GM12878 (cell line): ENCODE results near the gene TXNL4A. TPM values are rescaled to one million over a fixed set of nuclear protein-coding genes. Genes with fewer than 3 reads are reported as not detected.

Experiments used
- ATF3 ChIP-seq: IDR thresholded peaks from 2 replicates; pipeline ENCODE4 v1.6.1; 2011; ENCODE audit warnings: low read depth, mild to moderate bottlenecking, low read length, moderate library complexity, borderline replicate concordance; ENCODE audit errors: extremely low read depth
- DPF2 ChIP-seq: fragments of 450-650 bp; IDR thresholded peaks from 2 replicates; pipeline ENCODE4 v1.6.1; 2017; ENCODE audit warnings: mild to moderate bottlenecking
- NRF1 ChIP-seq: conservative IDR thresholded peaks from 2 replicates; pipeline ENCODE4 v1.6.1; 2011; ENCODE audit warnings: mild to moderate bottlenecking, low read depth, low read length, improper control_type of control experiment
- RUNX3 ChIP-seq: IDR thresholded peaks from 2 replicates; pipeline ENCODE4 v1.6.1; 2012; ENCODE audit warnings: low read length, inconsistent platforms
- YBX1 ChIP-seq: fragments of 450-650 bp; IDR thresholded peaks from 2 replicates; pipeline ENCODE4 v1.6.1; 2016; ENCODE audit warnings: antibody characterized with exemption
- ZNF24 ChIP-seq: fragments of 450-650 bp; IDR thresholded peaks from 2 replicates; pipeline ENCODE4 v1.6.1; 2017; ENCODE audit warnings: antibody characterized with exemption, mild to moderate bottlenecking
- polyA plus RNA-seq, 11 experiments: library from polyadenylated mRNA; depleted of rRNA in 4 of 11; unstranded in 6 of 11; stranded (reverse) in 5 of 11; fragments of >200 nt; fragmentation: Nextera tagmentation in 4 of 11; fragmentation: Illumina TruSeq in 1 of 11; extraction: Ambion mirVana in 4 of 11; extraction: Trizol in 1 of 11; gene quantifications; 1 replicate in 1 of 11; 2 replicates in 10 of 11; pipeline versions ENCODE4 v1.2.1 to v1.2.3, GENCODE V29; 2011 to 2016; ENCODE audit warnings: inconsistent platforms in 2 of 11, missing spikeins in 2 of 11, low read depth in 1 of 11
- total RNA-seq, 4 experiments: library from RNA; depleted of rRNA in 3 of 4; stranded (reverse); fragments of >200 nt in 3 of 4; fragmentation: Illumina TruSeq in 1 of 4; extraction: Trizol in 1 of 4; gene quantifications; 2 replicates each; pipeline versions ENCODE4 v1.2.1 to v1.2.3, GENCODE V29; 2013 to 2021
- TF ChIP-seq, protein P1 (sequence below), 3 experiments: IDR thresholded peaks in 2 of 3; conservative IDR thresholded peaks in 1 of 3; 2 replicates each; pipeline ENCODE4 v1.5.1; 2011; ENCODE audit warnings: low read depth in 3 of 3, low read length in 3 of 3, mild to moderate bottlenecking in 3 of 3, control low read depth in 2 of 3, moderate library complexity in 2 of 3, inconsistent platforms in 1 of 3, mixed read lengths in 1 of 3; ENCODE audit not compliant: control insufficient read depth in 2 of 3, insufficient read depth in 1 of 3; ENCODE audit errors: extremely low read depth in 1 of 3
- TF ChIP-seq, protein P2 (sequence below): IDR thresholded peaks from 2 replicates; pipeline ENCODE4 v1.6.1; 2011; ENCODE audit warnings: borderline replicate concordance, low read depth, mild to moderate bottlenecking, moderate library complexity, low read length; ENCODE audit not compliant: insufficient read depth, poor library complexity, severe bottlenecking

The TXNL4A gene
- total and polyA plus RNA-seq, 10 of the 15 experiments (the other 5 are each of a cell fraction or from before 2014, with no cell fraction given), result 38.4 to 329 (median 128) TPM

DNA sequence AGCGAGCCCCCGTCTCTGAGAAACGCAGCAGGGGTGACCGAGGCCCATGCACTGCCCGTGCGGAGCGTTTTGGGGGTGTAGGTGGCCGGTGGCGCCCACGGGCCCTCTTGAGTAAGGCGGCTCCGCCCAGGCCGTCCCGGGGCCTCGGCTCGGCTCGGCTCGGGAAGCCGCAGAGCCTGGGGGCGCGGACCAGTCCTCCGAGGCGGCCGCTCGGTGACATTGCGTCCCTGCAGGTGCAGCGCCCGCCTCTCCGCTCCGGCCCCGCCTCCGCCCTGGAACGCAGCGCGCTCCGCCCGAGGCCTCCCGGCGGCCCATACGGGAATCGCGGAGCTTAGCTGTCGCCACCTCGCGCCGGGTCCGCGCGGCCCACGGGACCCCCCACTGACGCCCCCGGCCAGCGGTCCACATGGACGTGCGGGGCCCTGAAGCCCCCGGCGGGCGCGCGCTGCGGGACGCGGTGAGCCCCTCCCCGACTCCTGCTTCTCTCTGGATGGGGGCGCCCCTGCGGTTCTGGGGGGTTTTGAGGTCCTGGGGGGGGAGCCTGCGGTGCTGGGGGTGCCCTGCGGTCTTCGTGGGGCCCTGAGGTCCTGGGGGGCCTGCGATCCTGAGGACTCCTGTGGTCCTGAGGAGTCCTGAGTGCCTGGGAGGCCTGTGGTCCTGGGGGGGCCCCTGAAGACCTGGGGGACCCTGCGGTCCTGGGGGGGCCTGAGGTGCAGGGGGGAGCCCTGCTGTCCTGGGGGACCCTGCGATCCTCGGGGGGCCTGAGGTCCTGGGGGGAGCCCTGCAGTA lies 23.8 kb downstream of the TXNL4A start, which contains the start of gene HSBP1L1 (continued):
- no peak for TF ChIP-seq ATF3
- TF ChIP-seq, protein P1, sequence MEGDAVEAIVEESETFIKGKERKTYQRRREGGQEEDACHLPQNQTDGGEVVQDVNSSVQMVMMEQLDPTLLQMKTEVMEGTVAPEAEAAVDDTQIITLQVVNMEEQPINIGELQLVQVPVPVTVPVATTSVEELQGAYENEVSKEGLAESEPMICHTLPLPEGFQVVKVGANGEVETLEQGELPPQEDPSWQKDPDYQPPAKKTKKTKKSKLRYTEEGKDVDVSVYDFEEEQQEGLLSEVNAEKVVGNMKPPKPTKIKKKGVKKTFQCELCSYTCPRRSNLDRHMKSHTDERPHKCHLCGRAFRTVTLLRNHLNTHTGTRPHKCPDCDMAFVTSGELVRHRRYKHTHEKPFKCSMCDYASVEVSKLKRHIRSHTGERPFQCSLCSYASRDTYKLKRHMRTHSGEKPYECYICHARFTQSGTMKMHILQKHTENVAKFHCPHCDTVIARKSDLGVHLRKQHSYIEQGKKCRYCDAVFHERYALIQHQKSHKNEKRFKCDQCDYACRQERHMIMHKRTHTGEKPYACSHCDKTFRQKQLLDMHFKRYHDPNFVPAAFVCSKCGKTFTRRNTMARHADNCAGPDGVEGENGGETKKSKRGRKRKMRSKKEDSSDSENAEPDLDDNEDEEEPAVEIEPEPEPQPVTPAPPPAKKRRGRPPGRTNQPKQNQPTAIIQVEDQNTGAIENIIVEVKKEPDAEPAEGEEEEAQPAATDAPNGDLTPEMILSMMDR (IDR thresholded peaks at IDR 0.05 in 2 of 3, conservative IDR thresholded peaks at IDR 0.05 in 1 of 3; ENCODE audit: control insufficient read depth in 2 of 3, extremely low read depth in 1 of 3, insufficient read depth in 1 of 3, low read depth in 3 of 3, low read length in 3 of 3), result peak in 2 of 3 experiments; percentile 10 to 19; a peak in 1 of 6 replicates
- TF ChIP-seq, protein P2, sequence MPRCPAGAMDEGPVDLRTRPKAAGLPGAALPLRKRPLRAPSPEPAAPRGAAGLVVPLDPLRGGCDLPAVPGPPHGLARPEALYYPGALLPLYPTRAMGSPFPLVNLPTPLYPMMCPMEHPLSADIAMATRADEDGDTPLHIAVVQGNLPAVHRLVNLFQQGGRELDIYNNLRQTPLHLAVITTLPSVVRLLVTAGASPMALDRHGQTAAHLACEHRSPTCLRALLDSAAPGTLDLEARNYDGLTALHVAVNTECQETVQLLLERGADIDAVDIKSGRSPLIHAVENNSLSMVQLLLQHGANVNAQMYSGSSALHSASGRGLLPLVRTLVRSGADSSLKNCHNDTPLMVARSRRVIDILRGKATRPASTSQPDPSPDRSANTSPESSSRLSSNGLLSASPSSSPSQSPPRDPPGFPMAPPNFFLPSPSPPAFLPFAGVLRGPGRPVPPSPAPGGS, result no peak
- no peak for TF ChIP-seq ZNF24
- no peak for TF ChIP-seq YBX1
- TF ChIP-seq NRF1, result no peak
- 0 out of 2 replicates have a peak, but pooled peaks have one; percentile 23 for TF ChIP-seq DPF2
- peak; percentile 31; the same call in 1 of the 2 replicates for TF ChIP-seq RUNX3
